Measurements from ENCODE around the gene PARD3B. TPM values are rescaled to one million over a fixed set of nuclear protein-coding genes. Genes with fewer than 3 reads are reported as not detected.

Gene PARD3B
- total and polyA plus RNA-seq, 3 experiments from 2014 or later = 0.11 to 0.26 TPM; not detected in 1

- POLR2A ChIA-PET = no interaction called here
- Mint-ChIP-seq H3K27ac (no peak overlapping the region), H3K36me3 (no peaks in the 10 kb centered on the region), H3K9me3 (peaks cover 0 to 5% (median 0%) of the 10 kb centered on the region in 5 donors), H3K27me3 (peaks cover 0 to 4% of the 10 kb centered on the region in 2 donors), H3K4me1 (no peaks in the 10 kb centered on the region), H3K4me3 (no peak overlapping the region)
- Histone ChIP-seq H3K36me3 (ENCODE audit: insufficient read depth, low read length) (no peaks in the 10 kb centered on the region), H3K9me3 (ENCODE audit: low read length) (no peaks in the 10 kb centered on the region), H3K4me1 (ENCODE audit: insufficient read depth, low read length) (no peaks in the 10 kb centered on the region), H3K27ac (ENCODE audit: low read depth, low read length) (no peak overlapping the region), H3K27me3 (ENCODE audit: insufficient read depth, low read length, poor library complexity, severe bottlenecking) (no peaks in the 10 kb centered on the region), H3K4me3 (ENCODE audit: low read length) (no peak overlapping the region)
- CTCF ChIA-PET = no interaction called here
- no peak for DNase-seq
Observed at GRCh38 chr2:204795156-204795555, 249.9 kb downstream of the PARD3B start.

- no peaks in the 10 kb centered on the region for H3K4me1 Mint-ChIP-seq
- Histone ChIP-seq H3K4me3 (ENCODE audit: low read length) (no peak overlapping the region), H3K36me3 (ENCODE audit: insufficient read depth, low read length) (no peaks in the 10 kb centered on the region), H3K27me3 (ENCODE audit: insufficient read depth, low read length, poor library complexity, severe bottlenecking) (no peaks in the 10 kb centered on the region), H3K9me3 (ENCODE audit: low read length) (no peaks in the 10 kb centered on the region), H3K27ac (ENCODE audit: low read depth, low read length) (no peak overlapping the region), H3K4me1 (ENCODE audit: insufficient read depth, low read length) (no peaks in the 10 kb centered on the region)
- POLR2A ChIA-PET = no interaction called here
- DNase-seq = no peak
- no peak overlapping the region for H3K4me3 Mint-ChIP-seq
- peaks cover 0 to 6% of the 10 kb centered on the region in 2 donors for H3K27me3 Mint-ChIP-seq
- no peaks in the 10 kb centered on the region for H3K36me3 Mint-ChIP-seq
- no peak overlapping the region for H3K27ac Mint-ChIP-seq
- CTCF ChIA-PET = no interaction called here
- H3K9me3 Mint-ChIP-seq = peaks cover 0 to 7% (median 2%) of the 10 kb centered on the region in 5 donors
Observed at GRCh38 chr2:204796581-204796980, 251.3 kb downstream of the PARD3B start.

GRCh38 chr2:204799791-204800190 lies 254.5 kb downstream of the PARD3B start:
- Histone ChIP-seq H3K27ac (ENCODE audit: low read depth, low read length) (no peak overlapping the region), H3K4me1 (ENCODE audit: insufficient read depth, low read length) (no peaks in the 10 kb centered on the region), H3K36me3 (ENCODE audit: insufficient read depth, low read length) (no peaks in the 10 kb centered on the region), H3K4me3 (ENCODE audit: low read length) (no peak overlapping the region), H3K27me3 (ENCODE audit: insufficient read depth, low read length, poor library complexity, severe bottlenecking) (no peaks in the 10 kb centered on the region), H3K9me3 (ENCODE audit: low read length) (no peaks in the 10 kb centered on the region)
- H3K27ac Mint-ChIP-seq = no peak overlapping the region
- ChIA-PET CTCF (no interaction called here), POLR2A (no interaction called here)
- H3K9me3 Mint-ChIP-seq = peaks cover 0 to 7% (median 2%) of the 10 kb centered on the region in 5 donors
- peaks cover 5 to 13% (median 5%) of the 10 kb centered on the region in 3 donors for H3K4me1 Mint-ChIP-seq
- no peak for DNase-seq
- no peaks in the 10 kb centered on the region for H3K36me3 Mint-ChIP-seq
- no peak overlapping the region for H3K4me3 Mint-ChIP-seq
- peaks cover 0 to 6% of the 10 kb centered on the region in 2 donors for H3K27me3 Mint-ChIP-seq

GRCh38 chr2:204808494-204808893 lies 263.2 kb downstream of the PARD3B start:
- no peaks in the 10 kb centered on the region for H3K36me3 ChIP-seq (ENCODE audit: insufficient read depth, low read length)

GRCh38 chr2:204824751-204825453 lies 279.6 kb downstream of the PARD3B start:
- ChIA-PET CTCF (no interaction called here), POLR2A (no interaction called here)
- H3K36me3 Mint-ChIP-seq = peaks cover 0 to 10% (median 0%) of the 10 kb centered on the region in 3 donors

More at GRCh38 chr2:204808494-204808893, 263.2 kb downstream of the PARD3B start:
- ChIA-PET CTCF (no interaction called here), POLR2A (no interaction called here)
- no peak for DNase-seq
- H3K9me3 ChIP-seq (ENCODE audit: low read length) = no peaks in the 10 kb centered on the region
- H3K27me3 ChIP-seq (ENCODE audit: insufficient read depth, low read length, poor library complexity, severe bottlenecking) = no peaks in the 10 kb centered on the region
- Mint-ChIP-seq H3K9me3 (peaks cover 0 to 23% (median 7%) of the 10 kb centered on the region in 5 donors), H3K36me3 (peaks cover 0 to 6% (median 0%) of the 10 kb centered on the region in 3 donors), H3K27me3 (no peaks in the 10 kb centered on the region), H3K27ac (no peak overlapping the region), H3K4me1 (peaks cover 2 to 3% (median 2%) of the 10 kb centered on the region in 3 donors), H3K4me3 (no peak overlapping the region)
- no peak overlapping the region for H3K27ac ChIP-seq (ENCODE audit: low read depth, low read length)
- H3K4me1 ChIP-seq (ENCODE audit: insufficient read depth, low read length) = no peaks in the 10 kb centered on the region
- H3K4me3 ChIP-seq (ENCODE audit: low read length) = no peak overlapping the region

GRCh38 chr2:204825681-204826080 lies 280.4 kb downstream of the PARD3B start:
- ChIA-PET CTCF (no interaction called here), POLR2A (no interaction called here)
- H3K27ac ChIP-seq (ENCODE audit: low read depth, low read length) = no peak overlapping the region
- Mint-ChIP-seq H3K36me3 (peaks cover 0 to 12% (median 0%) of the 10 kb centered on the region in 3 donors), H3K9me3 (peaks cover 3 to 14% (median 10%) of the 10 kb centered on the region in 5 donors), H3K4me1 (no peaks in the 10 kb centered on the region), H3K4me3 (no peak overlapping the region), H3K27me3 (no peaks in the 10 kb centered on the region), H3K27ac (no peak overlapping the region)
- no peaks in the 10 kb centered on the region for H3K4me1 ChIP-seq (ENCODE audit: insufficient read depth, low read length)
- H3K4me3 ChIP-seq (ENCODE audit: low read length) = no peak overlapping the region
- no peaks in the 10 kb centered on the region for H3K9me3 ChIP-seq (ENCODE audit: low read length)
- DNase-seq = no peak
- no peaks in the 10 kb centered on the region for H3K36me3 ChIP-seq (ENCODE audit: insufficient read depth, low read length)
- no peaks in the 10 kb centered on the region for H3K27me3 ChIP-seq (ENCODE audit: insufficient read depth, low read length, poor library complexity, severe bottlenecking)

More at GRCh38 chr2:204824751-204825453, 279.6 kb downstream of the PARD3B start:
- Histone ChIP-seq H3K27ac (ENCODE audit: low read depth, low read length) (no peak overlapping the region), H3K4me1 (ENCODE audit: insufficient read depth, low read length) (no peaks in the 10 kb centered on the region), H3K9me3 (ENCODE audit: low read length) (no peaks in the 10 kb centered on the region), H3K27me3 (ENCODE audit: insufficient read depth, low read length, poor library complexity, severe bottlenecking) (no peaks in the 10 kb centered on the region), H3K36me3 (ENCODE audit: insufficient read depth, low read length) (no peaks in the 10 kb centered on the region), H3K4me3 (ENCODE audit: low read length) (no peak overlapping the region)
- Mint-ChIP-seq H3K4me3 (no peak overlapping the region), H3K27me3 (no peaks in the 10 kb centered on the region), H3K4me1 (no peaks in the 10 kb centered on the region), H3K27ac (peak overlapping the region in 1 of 8 donors; percentile 58), H3K9me3 (peaks cover 3 to 14% (median 8%) of the 10 kb centered on the region in 5 donors)
- DNase-seq = no peak

GRCh38 chr2:204827701-204828590 lies 282.7 kb downstream of the PARD3B start:
- ChIA-PET POLR2A (no interaction called here), CTCF (no interaction called here)

More at GRCh38 chr2:204827701-204828590, 282.7 kb downstream of the PARD3B start:
- Histone ChIP-seq H3K27ac (ENCODE audit: low read depth, low read length) (no peak overlapping the region), H3K27me3 (ENCODE audit: insufficient read depth, low read length, poor library complexity, severe bottlenecking) (no peaks in the 10 kb centered on the region), H3K36me3 (ENCODE audit: insufficient read depth, low read length) (no peaks in the 10 kb centered on the region), H3K9me3 (ENCODE audit: low read length) (no peaks in the 10 kb centered on the region), H3K4me3 (ENCODE audit: low read length) (no peak overlapping the region), H3K4me1 (ENCODE audit: insufficient read depth, low read length) (no peaks in the 10 kb centered on the region)
- peaks cover 0 to 3% (median 0%) of the 10 kb centered on the region in 3 donors for H3K36me3 Mint-ChIP-seq
- no peaks in the 10 kb centered on the region for H3K4me1 Mint-ChIP-seq
- H3K27ac Mint-ChIP-seq = no peak overlapping the region
- DNase-seq = no peak
- H3K27me3 Mint-ChIP-seq = no peaks in the 10 kb centered on the region
- peaks cover 0 to 11% (median 3%) of the 10 kb centered on the region in 5 donors for H3K9me3 Mint-ChIP-seq
- no peak overlapping the region for H3K4me3 Mint-ChIP-seq

All from CD8-positive, alpha-beta memory T cell (primary cell).